H1 (cell line): ENCODE results near the gene MIX23. TPM values are rescaled to one million over a fixed set of nuclear protein-coding genes. Genes with fewer than 3 reads are reported as not detected.

Experiments
- CTCF ChIA-PET: fragments of 300-600 bp; sonication (Branson Sonifier 250); formaldehyde crosslinking; loops from one replicate; lab custom pipeline; 2021; ENCODE audit not compliant: partially characterized antibody; lab: Charles Lee
- POLR2A ChIA-PET: fragments of 300-600 bp; sonication (Branson Sonifier 250); formaldehyde crosslinking; loops from one replicate; lab custom pipeline; 2021; ENCODE audit warnings: inconsistent platforms; ENCODE audit not compliant: partially characterized antibody; lab: Charles Lee
- DNase-seq, 2 experiments: peaks; one replicate each; pipeline versions ENCODE4 v3.0.0 to v3.0.0-alpha.2; 2010 to 2022; ENCODE audit warnings: low spot score in 2 of 2, low read depth in 1 of 2, mixed read lengths in 1 of 2
- FAIRE-seq: peaks from 2 replicates; lab custom pipeline; 2011; peaks lifted over from hg19 to GRCh38; lab: Jason Lieb, UNC
- H2AFZ ChIP-seq: 2 replicates; pipeline ENCODE4 v1.8.1; 2012; ENCODE audit warnings: low read length, inconsistent platforms
- H2AK5ac ChIP-seq: 2 replicates; pipeline ENCODE4 v1.6.1; 2013; ENCODE audit warnings: low read depth, low read length
- H2BK120ac ChIP-seq: replicated peaks from 2 replicates; pipeline ENCODE3; 2013; ENCODE audit warnings: low read depth, low read length, inconsistent platforms
- H2BK12ac ChIP-seq: 2 replicates; pipeline ENCODE4 v1.6.1; 2013; ENCODE audit warnings: low read depth, low read length
- H2BK15ac ChIP-seq: 2 replicates; pipeline ENCODE4 v1.6.1; 2013; ENCODE audit warnings: low read length
- H2BK20ac ChIP-seq: 2 replicates; pipeline ENCODE4 v1.6.1; 2013; ENCODE audit warnings: low read length
- H2BK5ac ChIP-seq: 2 replicates; pipeline ENCODE4 v1.6.1; 2013; ENCODE audit warnings: low read depth, low read length
- H3K14ac ChIP-seq: 2 replicates; pipeline ENCODE4 v1.6.1; 2013; ENCODE audit warnings: inconsistent platforms; ENCODE audit not compliant: insufficient read length
- H3K18ac ChIP-seq: 2 replicates; pipeline ENCODE4 v1.6.1; 2013; ENCODE audit warnings: low read length; ENCODE audit errors: extremely low read depth
- H3K23ac ChIP-seq: 2 replicates; pipeline ENCODE4 v1.6.1; 2013; ENCODE audit warnings: inconsistent platforms; ENCODE audit not compliant: insufficient read length
- H3K23me2 ChIP-seq: 2 replicates; pipeline ENCODE4 v1.6.1; 2013; ENCODE audit warnings: low read depth, low read length
- H3K27ac ChIP-seq: 2 replicates; pipeline ENCODE4 v1.6.1; 2011; ENCODE audit warnings: low read depth, low read length, inconsistent platforms
- H3K27me3 ChIP-seq, 4 experiments: replicated peaks in 1 of 4; 1 replicate in 1 of 4; 2 replicates in 3 of 4; pipeline versions ENCODE4 v1.6.1 to v1.8.1; 2011 to 2013; ENCODE audit warnings: low read length in 3 of 4, mild to moderate bottlenecking in 3 of 4, inconsistent platforms in 2 of 4, mixed read lengths in 2 of 4, moderate library complexity in 1 of 4; ENCODE audit not compliant: control insufficient read depth in 3 of 4, insufficient read depth in 3 of 4; ENCODE audit errors: extremely low read depth in 1 of 4
- H3K36me3 ChIP-seq, 4 experiments: 2 replicates each; pipeline versions ENCODE4 v1.6.1 to v1.8.1; 2011 to 2013; ENCODE audit warnings: mild to moderate bottlenecking in 4 of 4, low read length in 3 of 4, moderate library complexity in 2 of 4, control low read depth in 1 of 4, inconsistent platforms in 1 of 4; ENCODE audit not compliant: insufficient read depth in 4 of 4, control insufficient read depth in 2 of 4
- H3K4ac ChIP-seq: replicated peaks from 2 replicates; pipeline ENCODE3; 2013; ENCODE audit warnings: low read length, low read depth, mixed read lengths, inconsistent platforms; ENCODE audit not compliant: insufficient read length
- H3K4me1 ChIP-seq, 4 experiments: replicated peaks in 1 of 4; 1 replicate in 1 of 4; 2 replicates in 3 of 4; pipeline versions ENCODE4 v1.6.1 to v1.8.1; 2011 to 2013; ENCODE audit warnings: low read length in 3 of 4, inconsistent platforms in 2 of 4, mixed read lengths in 1 of 4; ENCODE audit not compliant: insufficient read depth in 4 of 4, control insufficient read depth in 3 of 4
- H3K4me2 ChIP-seq, 2 experiments: 2 replicates each; pipeline versions ENCODE4 v1.6.1 to v1.8.1; 2011 to 2013; ENCODE audit warnings: low read depth in 2 of 2, low read length in 2 of 2, control low read depth in 1 of 2, inconsistent platforms in 1 of 2, mild to moderate bottlenecking in 1 of 2; ENCODE audit not compliant: insufficient read depth in 1 of 2
- H3K4me3 ChIP-seq, 4 experiments: fragments of 200-600, 300-600 bp in 1 of 4; sonication (generic), shearing (Covaris generic), sonication (Bioruptor Twin) in 1 of 4; 2 replicates each; pipeline versions ENCODE4 v1.5.1 to v1.8.1; 2011 to 2016; ENCODE audit warnings: low read length in 4 of 4, low read depth in 3 of 4, control low read depth in 2 of 4, inconsistent platforms in 2 of 4, mild to moderate bottlenecking in 2 of 4, mixed read lengths in 1 of 4, moderate library complexity in 1 of 4; ENCODE audit not compliant: insufficient read depth in 2 of 4; ENCODE audit errors: extremely low read depth in 1 of 4
- H3K56ac ChIP-seq: replicated peaks from 2 replicates; pipeline ENCODE3; 2013; ENCODE audit warnings: low read depth, mild to moderate bottlenecking, mixed read lengths, low read length, inconsistent platforms; ENCODE audit not compliant: insufficient read length
- H3K79me1 ChIP-seq: 2 replicates; pipeline ENCODE4 v1.6.1; 2013; ENCODE audit warnings: low read depth, low read length, control low read depth
- H3K79me2 ChIP-seq, 2 experiments: 2 replicates each; pipeline versions ENCODE4 v1.6.1 to v1.8.1; 2012 to 2013; ENCODE audit warnings: low read length in 2 of 2, mild to moderate bottlenecking in 2 of 2, inconsistent platforms in 1 of 2; ENCODE audit not compliant: insufficient read depth in 2 of 2, control insufficient read depth in 1 of 2
- H3K9ac ChIP-seq, 4 experiments: replicated peaks in 1 of 4; 1 replicate in 1 of 4; 2 replicates in 3 of 4; pipeline versions ENCODE4 v1.6.1 to v1.8.1; 2011 to 2013; ENCODE audit warnings: low read depth in 3 of 4, low read length in 3 of 4, control low read depth in 2 of 4, mild to moderate bottlenecking in 2 of 4, moderate library complexity in 2 of 4, inconsistent platforms in 1 of 4; ENCODE audit errors: extremely low read depth in 1 of 4
- H3K9me3 ChIP-seq, 2 experiments: 2 replicates each; pipeline versions ENCODE4 v1.6.1 to v1.8.1; 2012 to 2013; ENCODE audit warnings: mild to moderate bottlenecking in 2 of 2, moderate library complexity in 2 of 2, control low read depth in 1 of 2, inconsistent platforms in 1 of 2, low read depth in 1 of 2, low read length in 1 of 2, mixed read lengths in 1 of 2; ENCODE audit not compliant: insufficient read depth in 2 of 2
- H4K20me1 ChIP-seq, 2 experiments: replicated peaks in 1 of 2; 2 replicates each; pipeline versions ENCODE3 to v1.8.1; 2011 to 2013; ENCODE audit warnings: inconsistent platforms in 2 of 2, low read length in 2 of 2, mild to moderate bottlenecking in 1 of 2; ENCODE audit not compliant: insufficient read depth in 2 of 2, control insufficient read depth in 1 of 2
- H4K5ac ChIP-seq: 2 replicates; pipeline ENCODE4 v1.6.1; 2013; ENCODE audit warnings: low read length, low read depth, mixed read lengths, inconsistent platforms; ENCODE audit not compliant: insufficient read length
- H4K8ac ChIP-seq: 2 replicates; pipeline ENCODE4 v1.8.0; 2013; ENCODE audit warnings: mild to moderate bottlenecking, moderate library complexity, low read length, inconsistent platforms; ENCODE audit not compliant: insufficient read depth; ENCODE audit errors: extremely low read depth
- H4K91ac ChIP-seq: replicated peaks from 2 replicates; pipeline ENCODE3; 2013; ENCODE audit warnings: low read length, mixed read lengths, inconsistent platforms; ENCODE audit not compliant: insufficient read length
- ZNF274 ChIP-seq: IDR thresholded peaks from 2 replicates; pipeline ENCODE4 v1.7.0; 2012; ENCODE audit warnings: low read length, borderline replicate concordance; ENCODE audit errors: extremely low read depth
- WGBS, 2 experiments: shearing (Covaris generic) in 1 of 2; methylation state at CpG; one replicate each; pipeline versions ENCODE4 v1.1.6 to v1.1.7; 2013 to 2015; ENCODE audit warnings: low lambda C conversion rate in 2 of 2, mixed read lengths in 2 of 2, inconsistent platforms in 1 of 2, low coverage in 1 of 2, missing lambda C conversion rate in 1 of 2; ENCODE audit not compliant: insufficient replicate concordance in 2 of 2, insufficient coverage in 1 of 2, insufficient read length in 1 of 2; ENCODE audit errors: extremely low coverage in 1 of 2, missing lambda C conversion rate in 1 of 2; 5-methylcytosine and 5-hydroxymethylcytosine counted together
- polyA plus RNA-seq, 7 experiments: library from polyadenylated mRNA; depleted of rRNA in 3 of 7; stranded (reverse) in 5 of 7; unstranded in 2 of 7; fragments of >200 nt in 5 of 7; fragments of 200-250 nt in 2 of 7; gene quantifications; 1 replicate in 5 of 7; 2 replicates in 1 of 7; 4 replicates in 1 of 7; pipeline versions ENCODE4 v1.2.1 to v1.2.3, GENCODE V29; 2011 to 2013; ENCODE audit warnings: missing spikeins in 2 of 7, mixed read lengths in 2 of 7
- total RNA-seq: library from RNA; stranded (reverse); fragmentation: NEBNext Ultra II Directional; extraction: Animal tissue kit (Norgen Biotek cat#: 25700); gene quantifications from 2 replicates; pipeline ENCODE4 v1.2.1, GENCODE V29; 2021

MIX23 gene
- total and polyA plus RNA-seq, 2 of the 8 experiments (the other 6 are each of a cell fraction or from before 2014, with no cell fraction given) = 22.1 to 69.6 TPM

DNA sequence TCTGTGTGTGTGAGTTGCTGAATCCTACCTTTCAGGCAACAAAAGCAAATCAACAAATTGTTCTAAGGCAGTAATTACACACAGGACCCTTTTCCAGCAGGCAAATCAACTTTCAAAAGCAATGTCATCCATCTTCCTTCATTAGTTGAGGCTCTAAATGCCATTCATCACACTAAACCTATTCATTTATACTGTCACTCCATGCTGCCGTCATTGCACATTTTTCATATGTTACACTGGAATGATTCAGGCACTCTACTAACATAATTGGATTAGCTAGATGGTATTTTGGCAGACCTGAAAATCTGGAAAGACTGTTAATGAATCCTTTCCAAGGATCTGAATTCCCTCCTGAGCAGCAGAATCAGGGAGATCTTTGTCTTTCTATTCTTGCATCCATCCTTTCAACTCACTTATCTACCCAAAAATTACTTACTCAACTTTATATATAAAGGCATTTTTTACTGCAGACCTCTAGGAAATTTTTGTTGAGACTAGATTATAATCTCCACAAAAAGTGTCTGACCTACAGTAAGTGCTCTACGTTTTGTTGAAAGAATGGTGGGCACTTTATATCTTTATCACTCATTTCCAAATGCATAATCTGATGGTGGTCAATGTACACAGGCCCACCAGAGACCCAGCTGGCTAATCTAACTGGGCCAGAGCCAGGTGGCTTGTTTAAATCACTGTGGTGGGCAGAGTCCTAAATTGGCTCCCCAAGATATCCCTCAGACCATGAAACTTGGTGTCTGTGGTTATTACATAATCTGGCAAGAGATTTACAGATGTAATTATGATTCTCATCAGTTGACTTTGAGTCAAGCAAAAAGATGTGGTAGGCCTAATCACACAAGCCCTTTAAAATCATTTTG lies 25.0 kb downstream of the MIX23 start:
- Histone ChIP-seq H2BK20ac (no peak overlapping the region), H3K23ac (no peak overlapping the region), H3K79me1 (no peaks in the 10 kb centered on the region), H2BK15ac (no peak overlapping the region), H3K4me2 (no peak overlapping the region), H4K8ac (no peak overlapping the region), H4K20me1 (peaks cover 0 to 2% of the 10 kb centered on the region in 2 experiments), H3K56ac (no peak overlapping the region), H3K9me3 (no peaks in the 10 kb centered on the region), H2AK5ac (no peak overlapping the region), H3K23me2 (no peaks in the 10 kb centered on the region), H2BK5ac (no peak overlapping the region), H3K27me3 (no peaks in the 10 kb centered on the region), H3K4me1 (no peaks in the 10 kb centered on the region), H3K27ac (no peak overlapping the region), H3K9ac (no peak overlapping the region), H3K18ac (no peak overlapping the region), H4K5ac (no peak overlapping the region), H2BK12ac (no peak overlapping the region), H3K14ac (no peak overlapping the region), H3K36me3 (peaks cover 0 to 23% (median 12%) of the 10 kb centered on the region in 4 experiments; a peak in 6 of 8 replicates), H3K4me3 (no peak overlapping the region), H4K91ac (no peak overlapping the region), H3K79me2 (no peaks in the 10 kb centered on the region), H2AFZ (no peak overlapping the region), H2BK120ac (no peak overlapping the region), H3K4ac (no peak overlapping the region)
- ChIA-PET POLR2A (interaction anchor here (0.8 to 1.4 kb wide), 4 partner anchors 19 to 26 kb away, joined by 3 to 5 read pairs (median 4); partner anchors contain the start of genes FAM162A and MIX23), CTCF (interaction anchor here (0.6 to 5.2 kb wide), 5 partner anchors 8 to 652 kb away, joined by 3 to 35 read pairs (median 5); no protein-coding TSS in a partner anchor)
- WGBS, 2 experiments = 93% methylated on average over 2 of the region's 2 CpGs; no CpG with 5 or more reads in 1 of the 2 experiments
- no peak for DNase-seq
- no peak for FAIRE-seq
- TF ChIP-seq ZNF274 = no peak
